ENCODE data around the gene SH3BGRL. TPM values are rescaled to one million over a fixed set of nuclear protein-coding genes. Genes with fewer than 3 reads are reported as not detected.
"Not testable (repeated sequence)": the region's sequence is repeated elsewhere in the genome, so short reads cannot be mapped to it uniquely, and the experiment has no call there.

SH3BGRL gene
- total and polyA plus RNA-seq, 10 of the 15 experiments (the other 5 are each of a cell fraction or from before 2014, with no cell fraction given), result 75.6 to 178 (median 122) TPM

GRCh38 chrX:81331653-81332052 lies 129.8 kb downstream of the SH3BGRL start:
- H3K9me3 ChIP-seq (replicated peaks; ENCODE audit: control insufficient read depth, insufficient read depth, low read length); DNase-seq (ENCODE audit: low read depth, low spot score); H3K4me3 ChIP-seq; CTCF ChIA-PET; H3K4me2 ChIP-seq (ENCODE audit: control insufficient read depth, insufficient read depth); POLR2A ChIA-PET; H3K4me1 ChIP-seq (ENCODE audit: control insufficient read depth, insufficient read depth, low read length); H3K27ac ChIP-seq (ENCODE audit: control insufficient read depth, insufficient read depth); SMC1A ChIA-PET (ENCODE audit: uncharacterized antibody, unreplicated experiment); FAIRE-seq; intact Hi-C loops (cut with micrococcal nuclease; ENCODE audit: unreplicated experiment); in situ Hi-C loops (cut with MboI); H3K27me3 ChIP-seq (replicated peaks in 1 of 2; ENCODE audit: control insufficient read depth in 2 of 2, insufficient read depth in 2 of 2, low read length in 1 of 2); H3K79me2 ChIP-seq (ENCODE audit: control insufficient read depth, insufficient read depth, low read length); H3K36me3 ChIP-seq (ENCODE audit: control insufficient read depth in 2 of 2, insufficient read depth in 2 of 2, low read length in 1 of 2); H3K9ac ChIP-seq (ENCODE audit: control insufficient read depth, insufficient read depth, low read length); RAD21 ChIA-PET (ENCODE audit: unreplicated experiment); BruUV-seq (replicated peaks); H2AFZ ChIP-seq (ENCODE audit: control insufficient read depth, low read depth, low read length); H4K20me1 ChIP-seq (ENCODE audit: control insufficient read depth, insufficient read depth); ATAC-seq: not testable (repeated sequence)
- TF ChIP-seq SPI1 (IDR thresholded peaks at IDR 0.05; ENCODE audit: borderline replicate concordance, insufficient read depth, low read depth, low read length), result 0 out of 2 replicates have a peak, but pooled peaks have one; percentile 16
- WGBS (ENCODE audit: insufficient coverage, insufficient replicate concordance, low lambda C conversion rate, missing lambda C conversion rate), result 94% methylated on average over 1 of the region's 1 CpG

- SMC1A ChIA-PET (ENCODE audit: uncharacterized antibody, unreplicated experiment), result no interaction called here
- POLR2A ChIA-PET, result no interaction called here
- Histone ChIP-seq H3K79me2 (ENCODE audit: control insufficient read depth, insufficient read depth, low read length) (no peaks in the 10 kb centered on the region), H4K20me1 (ENCODE audit: control insufficient read depth, insufficient read depth) (no peaks in the 10 kb centered on the region), H3K9me3 (replicated peaks; ENCODE audit: control insufficient read depth, insufficient read depth, low read length) (no peaks in the 10 kb centered on the region; the same call in 1 of the 3 replicates), H3K36me3 (ENCODE audit: control insufficient read depth in 2 of 2, insufficient read depth in 2 of 2, low read length in 1 of 2) (no peaks in the 10 kb centered on the region), H3K4me2 (ENCODE audit: control insufficient read depth, insufficient read depth) (no peak overlapping the region), H3K4me3 (no peak overlapping the region), H2AFZ (ENCODE audit: control insufficient read depth, low read depth, low read length) (no peak overlapping the region), H3K27me3 (replicated peaks in 1 of 2; ENCODE audit: control insufficient read depth in 2 of 2, insufficient read depth in 2 of 2, low read length in 1 of 2) (no peaks in the 10 kb centered on the region), H3K27ac (ENCODE audit: control insufficient read depth, insufficient read depth) (no peak overlapping the region), H3K9ac (ENCODE audit: control insufficient read depth, insufficient read depth, low read length) (no peak overlapping the region), H3K4me1 (ENCODE audit: control insufficient read depth, insufficient read depth, low read length) (no peaks in the 10 kb centered on the region)
- FAIRE-seq (no peak), ATAC-seq (no peak), DNase-seq (ENCODE audit: low read depth, low spot score) (no peak)
- TF ChIP-seq BCL3 (IDR thresholded peaks at IDR 0.05; ENCODE audit: borderline replicate concordance, insufficient read depth, low read depth, low read length, poor library complexity, severe bottlenecking) (no peak), ZNF687 (IDR thresholded peaks at IDR 0.05) (no peak), SIX5 (IDR thresholded peaks at IDR 0.05; ENCODE audit: low read depth, low read length, severe bottlenecking) (no peak), ZNF217 (IDR thresholded peaks at IDR 0.05) (no peak), CHD1 (IDR thresholded peaks at IDR 0.05; ENCODE audit: low read depth, low read length) (no peak), CHD4 (IDR thresholded peaks at IDR 0.05) (no peak)
- TF ChIP-seq, protein P1, sequence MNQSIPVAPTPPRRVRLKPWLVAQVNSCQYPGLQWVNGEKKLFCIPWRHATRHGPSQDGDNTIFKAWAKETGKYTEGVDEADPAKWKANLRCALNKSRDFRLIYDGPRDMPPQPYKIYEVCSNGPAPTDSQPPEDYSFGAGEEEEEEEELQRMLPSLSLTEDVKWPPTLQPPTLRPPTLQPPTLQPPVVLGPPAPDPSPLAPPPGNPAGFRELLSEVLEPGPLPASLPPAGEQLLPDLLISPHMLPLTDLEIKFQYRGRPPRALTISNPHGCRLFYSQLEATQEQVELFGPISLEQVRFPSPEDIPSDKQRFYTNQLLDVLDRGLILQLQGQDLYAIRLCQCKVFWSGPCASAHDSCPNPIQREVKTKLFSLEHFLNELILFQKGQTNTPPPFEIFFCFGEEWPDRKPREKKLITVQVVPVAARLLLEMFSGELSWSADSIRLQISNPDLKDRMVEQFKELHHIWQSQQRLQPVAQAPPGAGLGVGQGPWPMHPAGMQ (IDR thresholded peaks at IDR 0.05; ENCODE audit: borderline replicate concordance), result no peak
- intact Hi-C loops (cut with micrococcal nuclease; ENCODE audit: unreplicated experiment), result no loop called here
- WGBS (ENCODE audit: insufficient coverage, insufficient replicate concordance, low lambda C conversion rate, missing lambda C conversion rate), result 72% methylated on average over 4 of the region's 4 CpGs
- in situ Hi-C loops (cut with MboI), result no loop called here
- RAD21 ChIA-PET (ENCODE audit: unreplicated experiment), result interaction anchor here (0.8 kb wide), 1 partner anchor 135 kb away, joined by 3 read pairs; the partner anchor contains the start of genes HMGN5 and SH3BGRL
- BruUV-seq (replicated peaks), result no TSS peak
- CTCF ChIA-PET, result no interaction called here
These were observed 134.7 kb downstream of the SH3BGRL start for GRCh38 chrX:81336455-81337152.
